Activated naive CD8-positive, alpha-beta T cell treated with anti-CD3 and anti-CD28 coated beads, Interleukin-2, amount 10 ng/mL, durations not matched to agents 7 days and 5 days (primary cell): ENCODE results near the gene C16orf78. TPM values are rescaled to one million over a fixed set of nuclear protein-coding genes. Genes with fewer than 3 reads are reported as not detected.

ENCODE experiments used
- ATAC-seq: fragments of 150-1000 bp; cut with Tn5 transposase; one replicate; pipeline ENCODE4 v1.10.0; 2021; ENCODE audit warnings: low read depth, moderate library complexity
- POLR2A ChIA-PET: fragments of 350-600 bp; sonication (Branson Sonifier 250); formaldehyde crosslinking; loops from one replicate; lab custom pipeline; 2021; ENCODE audit warnings: antibody characterized with exemption; lab: Charles Lee
- DNase-seq: peaks from one replicate; pipeline ENCODE4 v3.0.0; 2021
- H3K27ac Mint-ChIP-seq: one replicate; pipeline ENCODE4 v1.8.0; 2022; ENCODE audit warnings: mild to moderate bottlenecking, mixed read lengths
- H3K27me3 Mint-ChIP-seq: one replicate; pipeline ENCODE4 v1.8.0; 2022; ENCODE audit warnings: mild to moderate bottlenecking, moderate library complexity, mixed read lengths
- H3K36me3 Mint-ChIP-seq: one replicate; pipeline ENCODE4 v1.8.0; 2021; ENCODE audit warnings: mild to moderate bottlenecking, mixed read lengths
- H3K4me1 Mint-ChIP-seq: one replicate; pipeline ENCODE4 v1.8.0; 2021; ENCODE audit warnings: mixed read lengths
- H3K4me3 Mint-ChIP-seq: one replicate; pipeline ENCODE4 v1.8.0; 2022; ENCODE audit warnings: mild to moderate bottlenecking, moderate library complexity, mixed read lengths
- H3K9me3 Mint-ChIP-seq: one replicate; pipeline ENCODE4 v1.8.0; 2021; ENCODE audit warnings: mixed read lengths
- total RNA-seq, 2 experiments: library from RNA; stranded (reverse); gene quantifications; one replicate each; pipeline ENCODE4 v1.2.3, GENCODE V29; 2021

The C16orf78 gene
- total RNA-seq, 2 experiments from 2014 or later, result not detected

DNA sequence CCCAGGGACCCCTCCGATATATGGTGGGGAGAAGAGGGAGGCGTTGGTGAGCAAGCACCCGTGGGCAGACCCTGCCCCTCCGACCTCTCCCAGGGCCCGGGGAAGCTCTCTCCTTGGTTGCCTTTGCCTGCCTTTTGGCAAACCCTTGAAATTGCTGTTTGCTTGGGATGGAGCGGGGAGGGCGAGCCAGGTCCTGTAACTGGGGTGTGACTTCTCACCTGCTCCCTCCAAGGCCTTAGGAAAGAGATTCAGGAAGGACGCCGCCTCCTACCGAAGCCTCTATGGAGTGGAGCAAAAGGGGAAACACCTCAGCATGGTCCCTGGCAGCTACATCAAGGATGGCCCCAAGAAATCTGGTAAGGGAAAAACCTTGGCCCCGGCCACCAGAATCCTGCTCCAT lies 4.6 kb downstream of the C16orf78 start:
- POLR2A ChIA-PET, result no interaction called here

DNA sequence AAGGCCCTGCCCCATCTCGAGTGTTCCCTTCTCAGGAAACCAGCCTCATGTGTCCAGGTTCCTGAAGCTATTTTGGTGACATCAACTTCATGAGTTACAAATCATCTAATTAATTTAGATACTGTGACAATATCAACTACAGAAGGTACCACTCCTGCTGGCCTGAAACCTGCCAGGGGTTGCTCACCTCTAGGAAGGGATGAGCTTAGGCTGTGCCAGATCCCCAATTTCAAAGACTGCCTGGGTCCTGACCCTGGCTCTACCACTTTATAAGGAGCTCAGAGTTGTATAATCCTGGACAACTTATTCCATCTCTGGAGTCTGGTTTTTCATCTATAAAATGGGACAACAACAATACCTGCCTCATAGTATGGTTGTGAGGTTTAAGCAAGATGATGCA lies 5.2 kb downstream of the C16orf78 start:
- H3K27me3 Mint-ChIP-seq, result no peaks in the 10 kb centered on the region
- H3K9me3 Mint-ChIP-seq, result peaks cover 3% of the 10 kb centered on the region
- ATAC-seq (no peak), DNase-seq (no peak)
- H3K27ac Mint-ChIP-seq, result no peak overlapping the region
- H3K4me1 Mint-ChIP-seq, result no peaks in the 10 kb centered on the region
- H3K36me3 Mint-ChIP-seq, result no peaks in the 10 kb centered on the region
- H3K4me3 Mint-ChIP-seq, result no peak overlapping the region
- POLR2A ChIA-PET, result no interaction called here

More for the DNA sequence above, 4.6 kb downstream of the C16orf78 start:
- H3K27me3 Mint-ChIP-seq, result no peaks in the 10 kb centered on the region
- H3K27ac Mint-ChIP-seq, result no peak overlapping the region
- no peaks in the 10 kb centered on the region for H3K4me1 Mint-ChIP-seq
- H3K9me3 Mint-ChIP-seq, result peaks cover 3% of the 10 kb centered on the region
- DNase-seq (no peak), ATAC-seq (no peak)
- no peak overlapping the region for H3K4me3 Mint-ChIP-seq
- H3K36me3 Mint-ChIP-seq, result no peaks in the 10 kb centered on the region

DNA sequence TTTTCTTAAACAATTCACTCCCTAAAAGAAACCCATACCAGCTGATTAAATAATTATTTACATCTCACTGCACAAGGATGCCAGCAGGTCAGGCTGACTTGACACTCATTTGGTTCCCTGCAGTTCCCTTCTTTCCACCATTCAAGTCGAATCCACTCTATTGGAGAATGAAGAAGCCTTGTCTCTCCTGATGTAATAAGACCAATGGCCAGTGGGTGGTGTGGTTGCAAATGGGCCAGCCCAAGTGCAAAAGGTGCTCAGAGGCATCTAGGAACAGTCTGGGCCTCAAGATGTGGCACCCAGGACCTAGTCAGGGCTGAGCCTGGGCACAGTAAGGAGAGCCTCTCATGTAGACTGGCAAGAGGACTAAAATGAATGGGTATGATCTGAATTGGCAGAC lies 9.3 kb downstream of the C16orf78 start:
- H3K4me3 Mint-ChIP-seq, result no peak overlapping the region
- H3K4me1 Mint-ChIP-seq, result no peaks in the 10 kb centered on the region
- no peaks in the 10 kb centered on the region for H3K36me3 Mint-ChIP-seq
- no peaks in the 10 kb centered on the region for H3K27me3 Mint-ChIP-seq
- DNase-seq (no peak), ATAC-seq (no peak)
- peaks cover 3% of the 10 kb centered on the region for H3K9me3 Mint-ChIP-seq
- POLR2A ChIA-PET, result no interaction called here
- no peak overlapping the region for H3K27ac Mint-ChIP-seq

DNA sequence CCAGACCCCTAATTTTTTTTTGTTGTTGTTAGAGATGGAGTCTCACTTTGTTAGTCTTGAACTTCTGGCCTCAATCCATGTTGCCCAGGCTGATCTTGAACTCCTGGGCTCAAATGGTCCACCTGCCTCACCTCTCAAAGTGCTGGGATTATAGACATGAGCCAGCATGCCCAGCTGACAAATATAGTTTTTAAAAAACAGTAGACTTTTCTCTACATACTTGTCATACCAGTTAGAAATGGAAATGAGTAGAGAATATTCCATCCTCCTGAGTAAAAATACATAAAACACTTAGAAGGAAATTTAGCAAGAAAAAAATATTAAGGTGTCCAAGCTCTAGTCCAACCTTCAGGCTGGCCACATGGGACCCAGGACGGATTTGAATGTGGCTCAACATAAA lies 21.4 kb downstream of the C16orf78 start:
- H3K27ac Mint-ChIP-seq, result no peak overlapping the region
- POLR2A ChIA-PET, result no interaction called here

DNA sequence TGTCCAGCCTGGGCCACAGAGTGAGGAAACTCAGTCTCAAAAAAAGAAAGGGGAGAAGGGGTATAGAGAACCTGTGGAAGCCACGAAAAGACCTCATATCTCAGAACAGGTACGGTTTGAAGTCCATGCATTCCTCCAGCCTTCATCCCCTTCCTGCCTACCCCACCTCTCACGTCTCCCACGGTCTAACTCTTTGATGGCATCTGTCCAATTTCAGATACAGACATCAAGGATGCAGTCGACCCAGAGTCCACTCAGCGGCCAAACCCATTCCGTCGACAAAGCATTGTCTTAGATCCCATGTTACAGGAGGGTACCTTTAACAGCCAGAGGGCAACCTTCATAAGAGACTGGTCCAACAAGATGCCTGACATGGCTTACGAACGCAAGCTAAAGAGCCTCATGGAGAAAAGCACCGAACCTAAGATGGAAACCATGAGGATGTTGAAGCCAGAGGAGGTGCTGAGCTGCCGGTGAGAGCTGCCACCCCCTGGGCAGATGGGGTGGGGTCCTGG lies 22.7 kb downstream of the C16orf78 start:
- no peak for ATAC-seq
- Mint-ChIP-seq H3K9me3 (no peaks in the 10 kb centered on the region), H3K4me3 (no peak overlapping the region), H3K4me1 (no peaks in the 10 kb centered on the region), H3K36me3 (no peaks in the 10 kb centered on the region), H3K27me3 (peaks cover 4% of the 10 kb centered on the region), H3K27ac (no peak overlapping the region)
- no peak for DNase-seq
- POLR2A ChIA-PET, result no interaction called here

More for the DNA sequence above, 21.4 kb downstream of the C16orf78 start:
- H3K36me3 Mint-ChIP-seq, result no peaks in the 10 kb centered on the region
- DNase-seq (no peak), ATAC-seq (no peak)
- no peak overlapping the region for H3K4me3 Mint-ChIP-seq
- peaks cover 8% of the 10 kb centered on the region for H3K27me3 Mint-ChIP-seq
- H3K4me1 Mint-ChIP-seq, result no peaks in the 10 kb centered on the region
- H3K9me3 Mint-ChIP-seq, result no peaks in the 10 kb centered on the region

DNA sequence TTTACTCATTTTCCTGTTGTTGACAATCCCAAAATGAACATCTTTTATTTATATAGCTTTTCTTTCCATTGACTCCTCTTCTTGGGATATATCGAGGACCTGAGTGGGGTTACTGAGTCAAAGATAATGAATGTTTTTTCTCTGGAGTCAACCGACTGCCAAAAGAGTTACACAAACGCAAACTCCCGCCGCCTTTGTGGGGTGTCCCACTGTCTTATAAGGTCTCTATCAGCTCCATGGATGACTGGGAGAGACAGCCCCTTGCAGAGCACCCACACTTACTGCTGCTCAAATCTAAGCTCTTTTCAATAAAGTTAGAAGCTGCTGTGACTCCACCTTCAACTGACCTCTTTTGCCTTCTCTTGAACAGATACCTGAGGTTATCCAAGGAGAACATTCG lies 25.2 kb downstream of the C16orf78 start:
- H3K36me3 Mint-ChIP-seq, result no peaks in the 10 kb centered on the region
- no peaks in the 10 kb centered on the region for H3K4me1 Mint-ChIP-seq
- H3K4me3 Mint-ChIP-seq, result no peak overlapping the region
- POLR2A ChIA-PET, result no interaction called here
- no peak for ATAC-seq
- no peak overlapping the region for H3K27ac Mint-ChIP-seq
- H3K27me3 Mint-ChIP-seq, result peaks cover 4% of the 10 kb centered on the region
- no peak for DNase-seq
- H3K9me3 Mint-ChIP-seq, result peaks cover 1% of the 10 kb centered on the region

DNA sequence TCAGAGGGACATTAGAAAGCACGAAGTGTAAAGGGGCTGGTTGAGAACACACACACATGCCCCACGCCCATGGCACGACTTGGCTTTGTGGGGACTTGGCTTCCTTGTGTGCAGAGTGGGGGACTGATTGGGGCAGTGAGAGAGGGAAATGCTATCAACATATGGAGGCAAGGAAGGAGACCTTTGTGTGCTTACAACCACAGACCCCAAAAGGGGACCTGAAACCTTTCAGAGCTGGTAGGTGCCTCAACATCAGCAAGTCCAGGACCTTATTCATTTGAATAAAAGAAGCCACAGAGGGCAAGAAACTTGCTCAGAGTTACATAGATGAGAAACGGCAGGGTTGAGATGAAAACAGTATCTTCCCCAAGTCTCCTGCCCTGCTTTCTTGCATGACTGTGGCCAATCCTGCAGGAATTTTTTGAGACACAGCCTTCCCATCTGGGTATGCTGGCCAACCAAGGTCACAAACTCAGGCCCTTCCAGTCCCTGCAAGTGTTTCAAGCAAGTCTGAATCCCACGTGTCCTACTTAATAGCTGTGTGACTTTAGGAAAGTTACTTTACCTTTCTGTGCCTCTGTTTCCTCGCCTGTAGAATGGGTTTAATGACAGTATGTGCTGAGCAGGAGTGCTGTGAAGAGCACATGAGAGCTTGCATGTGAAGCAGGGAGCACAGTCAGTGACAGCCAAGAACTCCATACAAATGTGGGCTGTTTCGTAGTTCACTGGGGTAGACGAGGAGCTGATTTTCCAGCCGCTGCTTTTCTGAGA lies 26.2 kb downstream of the C16orf78 start:
- DNase-seq, result no peak
- Mint-ChIP-seq H3K4me3 (no peak overlapping the region), H3K4me1 (no peaks in the 10 kb centered on the region)

DNA sequence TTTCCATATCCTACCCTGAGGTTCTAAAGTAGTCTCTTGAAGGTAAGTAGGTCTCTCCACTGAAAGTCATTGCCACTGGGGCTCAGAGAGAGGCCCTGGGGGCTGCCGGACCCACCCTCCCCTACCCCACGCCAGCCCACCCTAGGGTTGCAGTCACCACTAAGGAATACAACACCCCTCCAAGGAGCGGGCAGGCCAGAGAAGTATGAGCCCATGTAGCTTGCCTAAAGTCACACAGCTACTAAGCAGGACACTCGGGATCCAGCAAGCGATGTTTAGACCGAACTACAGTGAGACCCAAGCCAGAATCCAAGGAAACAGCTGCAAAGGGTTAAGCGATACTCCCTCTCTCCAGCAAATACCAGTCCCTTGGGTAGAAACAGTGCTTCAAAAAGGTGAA lies 27.0 kb downstream of the C16orf78 start:
- Mint-ChIP-seq H3K27ac (no peak overlapping the region), H3K36me3 (no peaks in the 10 kb centered on the region), H3K27me3 (peaks cover 3% of the 10 kb centered on the region), H3K9me3 (peaks cover 1% of the 10 kb centered on the region), H3K4me3 (no peak overlapping the region), H3K4me1 (no peaks in the 10 kb centered on the region)
- no peak for DNase-seq
- ATAC-seq, result no peak
- POLR2A ChIA-PET, result no interaction called here

More for the DNA sequence above, 26.2 kb downstream of the C16orf78 start:
- Mint-ChIP-seq H3K27me3 (peaks cover 4% of the 10 kb centered on the region), H3K9me3 (peaks cover 1% of the 10 kb centered on the region), H3K36me3 (no peaks in the 10 kb centered on the region), H3K27ac (no peak overlapping the region)
- no peak for ATAC-seq
- POLR2A ChIA-PET, result no interaction called here

DNA sequence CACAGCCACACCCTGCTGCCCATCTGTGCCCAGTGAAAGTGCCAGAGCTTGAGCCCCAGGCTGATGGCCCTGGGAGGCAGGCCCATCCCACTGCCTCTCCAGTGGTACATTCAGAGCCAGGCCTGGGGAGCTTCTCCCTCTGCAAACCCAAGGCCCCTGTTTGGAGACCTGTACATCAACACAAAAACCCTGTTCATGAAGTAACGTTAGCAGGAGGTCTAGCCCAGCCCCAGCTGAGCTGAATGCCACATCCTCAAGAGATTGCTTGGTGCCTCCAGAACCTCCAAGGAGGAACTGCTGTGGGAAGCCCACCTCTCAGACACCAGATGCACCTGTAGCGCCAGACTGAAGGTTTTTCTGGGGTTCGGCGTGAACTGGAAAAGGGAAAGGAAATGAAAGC lies 31.5 kb downstream of the C16orf78 start:
- Mint-ChIP-seq H3K27ac (no peak overlapping the region), H3K4me1 (peaks cover 2% of the 10 kb centered on the region), H3K27me3 (peaks cover 2% of the 10 kb centered on the region), H3K4me3 (no peak overlapping the region), H3K9me3 (peaks cover 1% of the 10 kb centered on the region), H3K36me3 (no peaks in the 10 kb centered on the region)
- ATAC-seq, result no peak
- POLR2A ChIA-PET, result no interaction called here
- DNase-seq, result no peak

DNA sequence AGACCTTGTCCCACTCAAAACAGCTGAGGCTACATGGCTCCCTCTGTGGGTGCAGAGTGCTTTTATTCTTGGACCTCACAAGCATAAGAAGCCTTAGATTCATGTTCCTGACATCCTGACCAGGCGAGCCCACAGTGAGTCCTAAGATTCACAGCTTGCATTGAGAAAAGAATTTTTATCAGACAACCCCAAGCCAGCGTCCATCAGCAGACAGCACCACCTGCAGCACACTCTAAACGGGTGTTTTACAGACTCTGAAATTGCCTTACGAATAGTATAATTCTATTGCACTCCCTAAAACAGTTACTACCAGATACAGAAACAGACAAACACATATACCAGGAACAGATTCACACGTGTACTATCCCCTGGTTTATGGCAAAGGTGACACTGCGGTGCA lies 31.9 kb downstream of the C16orf78 start:
- peaks cover 2% of the 10 kb centered on the region for H3K27me3 Mint-ChIP-seq
- no peaks in the 10 kb centered on the region for H3K36me3 Mint-ChIP-seq
- no peak for ATAC-seq
- H3K4me3 Mint-ChIP-seq, result no peak overlapping the region
- H3K4me1 Mint-ChIP-seq, result peaks cover 2% of the 10 kb centered on the region
- H3K27ac Mint-ChIP-seq, result no peak overlapping the region
- POLR2A ChIA-PET, result no interaction called here
- H3K9me3 Mint-ChIP-seq, result peaks cover 1% of the 10 kb centered on the region
- DNase-seq, result no peak

DNA sequence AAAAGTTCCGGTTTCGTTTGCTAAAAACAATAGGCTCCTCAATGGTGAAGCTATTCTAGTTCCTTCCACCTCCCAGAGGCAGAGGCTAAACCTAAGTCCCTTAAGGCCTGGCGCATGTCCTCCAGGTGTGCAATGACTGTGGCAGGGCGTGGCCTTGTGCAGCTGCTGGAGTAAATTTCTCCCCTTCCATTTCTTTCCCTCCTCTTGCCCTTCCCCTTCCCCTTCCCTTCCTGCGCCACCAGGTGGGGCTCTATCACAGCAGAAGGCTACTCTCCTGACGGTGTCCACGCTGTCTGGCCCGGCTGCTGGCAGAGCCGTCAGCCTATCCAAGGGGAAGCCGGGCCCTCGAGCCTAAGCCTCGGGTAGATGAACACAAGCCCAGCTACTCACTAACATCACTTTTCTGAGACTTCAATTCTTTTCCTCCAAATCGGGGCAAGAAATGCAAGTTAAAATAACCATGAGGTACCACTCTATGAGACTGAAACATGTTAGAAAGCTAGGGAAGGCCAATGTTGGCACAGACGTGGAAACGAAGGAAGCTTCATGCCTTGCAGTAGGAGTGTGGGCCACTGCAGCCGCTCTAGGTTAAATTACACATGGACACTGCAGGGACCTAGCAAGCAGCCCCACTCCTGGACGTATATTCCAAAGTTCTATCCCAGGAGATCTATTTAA lies 34.4 kb downstream of the C16orf78 start:
- Mint-ChIP-seq H3K4me1 (peaks cover 2% of the 10 kb centered on the region), H3K4me3 (no peak overlapping the region), H3K36me3 (no peaks in the 10 kb centered on the region), H3K27ac (no peak overlapping the region), H3K27me3 (peaks cover 2% of the 10 kb centered on the region), H3K9me3 (no peaks in the 10 kb centered on the region)
- ATAC-seq, result peak; percentile 88
- DNase-seq, result peak; percentile 74
- POLR2A ChIA-PET, result no interaction called here

DNA sequence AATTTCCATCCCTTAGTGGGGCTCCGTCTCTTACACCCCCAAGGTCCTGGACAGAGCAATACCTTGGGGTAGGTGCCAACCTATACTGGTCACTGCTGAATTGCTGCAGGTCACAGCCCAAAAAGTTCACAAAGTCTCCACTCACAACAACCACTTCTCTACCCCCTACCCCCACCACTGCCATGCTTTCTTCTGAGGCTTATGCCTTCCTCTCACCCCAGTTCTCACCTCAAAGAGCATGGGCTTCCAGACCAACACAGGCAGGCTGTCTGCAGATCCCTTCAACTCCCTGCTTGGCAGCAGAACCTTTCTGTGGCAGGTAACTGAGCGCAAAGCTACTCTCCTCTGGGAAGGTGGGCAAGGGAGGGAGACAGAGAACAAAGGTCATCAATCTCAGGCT lies 35.5 kb downstream of the C16orf78 start:
- H3K4me3 Mint-ChIP-seq, result no peak overlapping the region
- H3K9me3 Mint-ChIP-seq, result no peaks in the 10 kb centered on the region
- H3K27ac Mint-ChIP-seq, result no peak overlapping the region
- POLR2A ChIA-PET, result no interaction called here
- ATAC-seq (no peak), DNase-seq (no peak)
- H3K36me3 Mint-ChIP-seq, result no peaks in the 10 kb centered on the region
- peaks cover 2% of the 10 kb centered on the region for H3K4me1 Mint-ChIP-seq
- H3K27me3 Mint-ChIP-seq, result peaks cover 2% of the 10 kb centered on the region

DNA sequence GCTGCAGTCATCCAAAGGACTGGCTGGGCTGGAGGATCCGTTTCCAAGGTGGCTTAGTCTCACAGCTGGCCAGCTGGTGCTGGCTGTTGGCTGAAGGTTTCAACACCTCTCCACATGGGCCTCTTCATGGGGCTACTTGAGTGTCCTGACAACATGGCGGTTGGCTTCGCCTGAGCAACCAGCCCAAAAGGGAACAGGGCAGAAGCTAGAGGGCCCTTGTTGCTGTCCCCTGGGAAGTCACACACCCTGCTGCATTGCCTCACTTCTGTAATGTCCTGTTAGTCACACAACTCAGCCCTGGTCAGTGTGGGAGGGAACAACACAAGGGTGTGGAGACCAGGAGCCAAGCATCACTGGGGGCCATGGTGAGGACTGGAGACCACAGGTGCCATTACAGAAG lies 36.6 kb downstream of the C16orf78 start:
- Mint-ChIP-seq H3K27me3 (peaks cover 2% of the 10 kb centered on the region), H3K4me3 (no peak overlapping the region), H3K9me3 (no peaks in the 10 kb centered on the region), H3K27ac (no peak overlapping the region), H3K36me3 (no peaks in the 10 kb centered on the region), H3K4me1 (peaks cover 2% of the 10 kb centered on the region)
- no peak for DNase-seq
- POLR2A ChIA-PET, result no interaction called here
- no peak for ATAC-seq
